Suprapubic skin (tissue), 4 donors: ENCODE results near the gene ADISSP. TPM values are rescaled to one million over a fixed set of nuclear protein-coding genes. Genes with fewer than 3 reads are reported as not detected.

ENCODE experiments used
- DNase-seq, 2 donors: peaks; one replicate each; pipeline ENCODE4 v3.0.0-alpha.2; 2019; ENCODE audit warnings: low spot score in 2 of 2
- H3K27ac ChIP-seq: fragments of 200-600 bp; sonication (generic); one replicate; pipeline ENCODE4 v1.5.1; 2019
- H3K27me3 ChIP-seq: fragments of 200-600 bp; sonication (generic); one replicate; pipeline ENCODE4 v1.5.1; 2019
- H3K36me3 ChIP-seq: fragments of 200-600 bp; sonication (generic); one replicate; pipeline ENCODE4 v1.5.1; 2019
- H3K4me1 ChIP-seq: fragments of 200-600 bp; sonication (generic); one replicate; pipeline ENCODE4 v1.5.1; 2019
- H3K4me3 ChIP-seq: fragments of 200-600 bp; sonication (generic); one replicate; pipeline ENCODE4 v1.5.1; 2019; ENCODE audit warnings: mild to moderate bottlenecking
- H3K9me3 ChIP-seq: fragments of 200-600 bp; sonication (generic); one replicate; pipeline ENCODE4 v1.5.1; 2019
- CTCF ChIP-seq, 2 donors: fragments of 200-600 bp in 1 of 2; fragments of 450-650 bp in 1 of 2; sonication (generic) in 1 of 2; IDR thresholded peaks; one replicate each; pipeline ENCODE4 v1.5.1; 2016 to 2019; ENCODE audit warnings: antibody characterized with exemption in 2 of 2, mild to moderate bottlenecking in 1 of 2, moderate library complexity in 1 of 2
- EP300 ChIP-seq: sonication (generic); formaldehyde crosslinking; IDR thresholded peaks from one replicate; pipeline ENCODE4 v1.6.1; 2017; ENCODE audit warnings: antibody characterized with exemption
- POLR2A ChIP-seq, 2 donors: fragments of 450-650 bp; IDR thresholded peaks; one replicate each; pipeline ENCODE4 v1.6.1; 2017; ENCODE audit warnings: antibody characterized with exemption in 2 of 2, mild to moderate bottlenecking in 2 of 2, moderate library complexity in 2 of 2
- POLR2AphosphoS5 ChIP-seq, 3 donors: sonication (generic); formaldehyde crosslinking; IDR thresholded peaks; one replicate each; pipeline ENCODE4 v1.6.1; 2017; ENCODE audit warnings: antibody characterized with exemption in 3 of 3
- WGBS: methylation state at CpG from one replicate; pipeline ENCODE4 v1.1.5; 2018; 5-methylcytosine and 5-hydroxymethylcytosine counted together
- total RNA-seq, 4 donors: library from RNA; depleted of rRNA; stranded (reverse); fragments of >200 nt; gene quantifications; one replicate each; pipeline ENCODE4 v1.1.0, GENCODE V29; 2016

Gene ADISSP
- total RNA-seq, 4 donors from 2014 or later, result 8.4 to 20.3 (median 18.9) TPM

- Histone ChIP-seq H3K27me3 (peaks cover 3% of the 10 kb centered on the region), H3K36me3 (peaks cover 18% of the 10 kb centered on the region), H3K9me3 (no peaks in the 10 kb centered on the region), H3K4me3 (peak overlapping the region; percentile 49), H3K4me1 (peaks cover 27% of the 10 kb centered on the region), H3K27ac (no peak overlapping the region)
- WGBS, result 42% methylated on average over 13 of the region's 13 CpGs
- DNase-seq, result no peak
- TF ChIP-seq EP300, result no peak
- no peak for TF ChIP-seq POLR2AphosphoS5 (IDR thresholded peaks at IDR 0.05)
- TF ChIP-seq POLR2A (IDR thresholded peaks at IDR 0.05), result no peak
- no peak for TF ChIP-seq CTCF (IDR thresholded peaks at IDR 0.05)
Measured at GRCh38 chr20:3752386-3752759, 15.2 kb downstream of the ADISSP start.

- H3K36me3 ChIP-seq, result peaks cover 23% of the 10 kb centered on the region
- peaks cover 27% of the 10 kb centered on the region for H3K4me1 ChIP-seq
- H3K4me3 ChIP-seq, result peak overlapping the region; percentile 49
- DNase-seq, result no peak
- H3K9me3 ChIP-seq, result no peaks in the 10 kb centered on the region
- no peak overlapping the region for H3K27ac ChIP-seq
- H3K27me3 ChIP-seq, result peaks cover 3% of the 10 kb centered on the region
- WGBS, result 62% methylated on average over 52 of the region's 95 CpGs
- TF ChIP-seq CTCF (IDR thresholded peaks at IDR 0.05) (no peak), POLR2AphosphoS5 (IDR thresholded peaks at IDR 0.05) (no peak), EP300 (no peak), POLR2A (IDR thresholded peaks at IDR 0.05) (no peak)
Measured at GRCh38 chr20:3751675-3752385, 15.7 kb downstream of the ADISSP start.

DNA sequence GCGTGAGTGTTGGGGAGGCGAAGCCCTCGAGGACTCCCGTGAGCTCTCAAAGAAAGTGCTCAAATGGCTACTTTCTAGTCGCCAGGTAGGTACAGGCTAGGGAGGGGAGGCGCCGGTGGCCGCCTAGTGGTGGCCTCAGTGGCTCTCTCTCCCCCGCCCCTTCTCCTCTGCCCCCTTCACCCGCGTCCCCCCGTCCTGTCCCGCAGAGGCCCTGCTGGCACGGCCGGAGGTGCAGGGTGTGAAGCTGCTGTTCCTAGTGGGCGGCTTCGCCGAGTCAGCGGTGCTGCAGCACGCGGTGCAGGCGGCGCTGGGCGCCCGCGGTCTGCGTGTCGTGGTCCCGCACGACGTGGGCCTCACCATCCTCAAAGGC, 16.3 kb downstream of the ADISSP start:
- DNase-seq, result no peak

DNA sequence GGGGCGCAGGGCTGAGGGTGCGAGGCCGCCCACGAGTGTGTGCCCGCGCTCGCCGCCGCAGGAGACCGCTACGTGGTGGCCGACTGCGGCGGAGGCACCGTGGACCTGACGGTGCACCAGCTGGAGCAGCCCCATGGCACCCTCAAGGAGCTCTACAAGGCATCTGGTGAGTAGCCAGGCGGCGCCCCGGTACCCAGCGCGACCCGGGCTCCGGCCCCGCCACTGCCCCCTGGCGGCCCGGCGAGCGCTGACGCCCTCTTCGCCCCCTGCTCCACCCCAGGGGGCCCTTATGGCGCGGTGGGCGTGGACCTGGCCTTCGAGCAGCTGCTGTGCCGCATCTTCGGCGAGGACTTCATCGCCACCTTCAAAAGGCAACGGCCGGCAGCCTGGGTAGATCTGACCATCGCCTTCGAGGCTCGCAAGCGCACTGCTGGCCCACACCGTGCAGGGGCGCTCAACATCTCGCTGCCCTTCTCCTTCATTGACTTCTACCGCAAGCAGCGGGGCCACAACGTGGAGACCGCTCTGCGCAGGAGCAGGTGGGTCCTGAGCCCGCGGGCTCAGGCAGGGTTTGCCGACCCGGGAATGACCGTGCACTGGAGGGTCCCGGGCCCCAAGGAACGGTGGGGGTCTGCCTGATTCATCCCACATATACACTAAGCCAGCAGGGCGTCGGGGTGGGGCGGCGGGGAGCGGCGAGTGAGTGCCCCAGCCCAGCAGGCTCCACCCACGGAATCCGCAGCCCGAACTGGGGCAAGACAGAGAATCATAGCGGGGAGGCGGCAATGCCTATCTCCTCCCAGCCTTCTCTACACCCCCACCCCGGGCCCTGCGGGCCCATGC, 17.6 kb downstream of the ADISSP start:
- 59% methylated on average over 22 of the region's 72 CpGs for WGBS

More for the DNA sequence above, 16.3 kb downstream of the ADISSP start:
- TF ChIP-seq EP300, result no peak
- TF ChIP-seq CTCF (IDR thresholded peaks at IDR 0.05), result no peak
- no peak for TF ChIP-seq POLR2A (IDR thresholded peaks at IDR 0.05)
- no peak for TF ChIP-seq POLR2AphosphoS5 (IDR thresholded peaks at IDR 0.05)
- H3K36me3 ChIP-seq, result peaks cover 24% of the 10 kb centered on the region
- WGBS, result 83% methylated on average over 14 of the region's 31 CpGs
- peak overlapping the region; percentile 49 for H3K4me3 ChIP-seq
- H3K9me3 ChIP-seq, result no peaks in the 10 kb centered on the region
- peaks cover 27% of the 10 kb centered on the region for H3K4me1 ChIP-seq
- H3K27ac ChIP-seq, result no peak overlapping the region
- peaks cover 3% of the 10 kb centered on the region for H3K27me3 ChIP-seq

More for the DNA sequence above, 17.6 kb downstream of the ADISSP start:
- H3K9me3 ChIP-seq, result no peaks in the 10 kb centered on the region
- H3K27ac ChIP-seq, result no peak overlapping the region
- TF ChIP-seq CTCF (IDR thresholded peaks at IDR 0.05), result peak in 1 of 2 donors; percentile 77
- TF ChIP-seq POLR2AphosphoS5 (IDR thresholded peaks at IDR 0.05), result no peak
- no peak for DNase-seq
- peaks cover 31% of the 10 kb centered on the region for H3K4me1 ChIP-seq
- peaks cover 3% of the 10 kb centered on the region for H3K27me3 ChIP-seq
- peaks cover 24% of the 10 kb centered on the region for H3K36me3 ChIP-seq
- no peak overlapping the region for H3K4me3 ChIP-seq
